ELR (cell line): ENCODE data around the gene RIMS1.
A peak's percentile ranks its signal among the peaks of the same experiment; 100 is the strongest.

Source experiments
- DNase-seq: peaks from one replicate; pipeline ENCODE4 v3.0.0-alpha.2; 2015; ENCODE audit warnings: low read depth

RIMS1 gene

GRCh38 chr6:72084992-72085569, 198.7 kb downstream of the RIMS1 start:
- DNase-seq = peak; percentile 36

GRCh38 chr6:72094506-72094905, 208.2 kb downstream of the RIMS1 start:
- no peak for DNase-seq

GRCh38 chr6:72102561-72102960, 216.2 kb downstream of the RIMS1 start:
- no peak for DNase-seq

- DNase-seq = no peak
These were observed 225.3 kb downstream of the RIMS1 start for GRCh38 chr6:72111611-72112010.

- DNase-seq = no peak
These were observed 244.0 kb downstream of the RIMS1 start for GRCh38 chr6:72130327-72130726.

GRCh38 chr6:72132427-72132826, 246.1 kb downstream of the RIMS1 start:
- peak; percentile 49 for DNase-seq

- DNase-seq = peak; percentile 40
These were observed 246.5 kb downstream of the RIMS1 start for GRCh38 chr6:72132851-72133250.

- no peak for DNase-seq
These were observed 247.0 kb downstream of the RIMS1 start for GRCh38 chr6:72133324-72133723.

GRCh38 chr6:72140795-72141194, 254.4 kb downstream of the RIMS1 start:
- DNase-seq = peak; percentile 43

GRCh38 chr6:72149715-72150114, 263.4 kb downstream of the RIMS1 start:
- no peak for DNase-seq

- no peak for DNase-seq
These were observed 265.4 kb downstream of the RIMS1 start for GRCh38 chr6:72151742-72152141.

GRCh38 chr6:72175916-72176315, 289.6 kb downstream of the RIMS1 start:
- no peak for DNase-seq

GRCh38 chr6:72182337-72183246, 296.2 kb downstream of the RIMS1 start:
- peak; percentile 45 for DNase-seq

GRCh38 chr6:72203983-72204382, 317.6 kb downstream of the RIMS1 start:
- no peak for DNase-seq

- no peak for DNase-seq
These were observed 319.1 kb downstream of the RIMS1 start for GRCh38 chr6:72205500-72205899.

GRCh38 chr6:72206606-72207005, 320.3 kb downstream of the RIMS1 start:
- DNase-seq = no peak

GRCh38 chr6:72212686-72213085, 326.3 kb downstream of the RIMS1 start:
- DNase-seq = no peak

- DNase-seq = no peak
These were observed 327.3 kb downstream of the RIMS1 start for GRCh38 chr6:72213654-72214053.

- no peak for DNase-seq
These were observed 330.1 kb downstream of the RIMS1 start for GRCh38 chr6:72216222-72217068.

- DNase-seq = no peak
These were observed 331.3 kb downstream of the RIMS1 start for GRCh38 chr6:72217626-72218025.

- DNase-seq = peak; percentile 68
These were observed 331.8 kb downstream of the RIMS1 start for GRCh38 chr6:72218125-72218524.

GRCh38 chr6:72219536-72219935, 333.2 kb downstream of the RIMS1 start:
- no peak for DNase-seq

GRCh38 chr6:72238021-72238420, 351.7 kb downstream of the RIMS1 start:
- peak; percentile 8 for DNase-seq
